Measurements from ENCODE around the gene RASSF8.
A peak's percentile ranks its signal among the peaks of the same experiment; 100 is the strongest.

GRCh38 chr12:26119391-26119989, 161.0 kb downstream of the RASSF8 start:
- TF ChIP-seq EP300 (IDR thresholded peaks at IDR 0.05) (no peak), CTCF (IDR thresholded peaks at IDR 0.05) (peak; percentile 52 to 62 (median 54)), POLR2AphosphoS5 (IDR thresholded peaks at IDR 0.05) (no peak), POLR2A (IDR thresholded peaks at IDR 0.05; ENCODE audit: low read depth) (no peak)

All from esophagus muscularis mucosa (tissue), 4 donors.